ENCODE data around the gene PTPRM.

PTPRM gene

GRCh38 chr18:8139891-8140406 lies 572.8 kb downstream of the PTPRM start:
- Histone ChIP-seq H3K9me2 (replicated peaks; ENCODE audit: control insufficient read depth, low read length) (no peaks in the 10 kb centered on the region), H3K36me3 (ENCODE audit: control insufficient read depth, low read length) (no peaks in the 10 kb centered on the region), H3K9me3 (ENCODE audit: control insufficient read depth, insufficient read depth, low read length) (no peaks in the 10 kb centered on the region), H4K20me1 (ENCODE audit: control insufficient read depth, insufficient read depth, low read depth, low read length) (no peaks in the 10 kb centered on the region), H3K27me3 (ENCODE audit: control insufficient read depth, low read length) (no peaks in the 10 kb centered on the region), H3K4me3 (ENCODE audit: low read length) (no peak overlapping the region), H3K4me1 (ENCODE audit: control insufficient read depth, low read length) (no peaks in the 10 kb centered on the region), H3K4me2 (ENCODE audit: low read length) (no peak overlapping the region), H3K79me2 (ENCODE audit: control insufficient read depth, low read length) (no peaks in the 10 kb centered on the region), H3K27ac (ENCODE audit: low read depth, low read length) (no peak overlapping the region), H3F3A (ENCODE audit: control insufficient read depth, insufficient read depth) (no peaks in the 10 kb centered on the region)
- TF ChIP-seq CTCF (IDR thresholded peaks at IDR 0.05; ENCODE audit: low read depth, low read length, poor library complexity, severe bottlenecking), result no peak
- no peak for TF ChIP-seq EZH2phosphoT487 (IDR thresholded peaks at IDR 0.05; ENCODE audit: borderline replicate concordance, low read length)

DNA sequence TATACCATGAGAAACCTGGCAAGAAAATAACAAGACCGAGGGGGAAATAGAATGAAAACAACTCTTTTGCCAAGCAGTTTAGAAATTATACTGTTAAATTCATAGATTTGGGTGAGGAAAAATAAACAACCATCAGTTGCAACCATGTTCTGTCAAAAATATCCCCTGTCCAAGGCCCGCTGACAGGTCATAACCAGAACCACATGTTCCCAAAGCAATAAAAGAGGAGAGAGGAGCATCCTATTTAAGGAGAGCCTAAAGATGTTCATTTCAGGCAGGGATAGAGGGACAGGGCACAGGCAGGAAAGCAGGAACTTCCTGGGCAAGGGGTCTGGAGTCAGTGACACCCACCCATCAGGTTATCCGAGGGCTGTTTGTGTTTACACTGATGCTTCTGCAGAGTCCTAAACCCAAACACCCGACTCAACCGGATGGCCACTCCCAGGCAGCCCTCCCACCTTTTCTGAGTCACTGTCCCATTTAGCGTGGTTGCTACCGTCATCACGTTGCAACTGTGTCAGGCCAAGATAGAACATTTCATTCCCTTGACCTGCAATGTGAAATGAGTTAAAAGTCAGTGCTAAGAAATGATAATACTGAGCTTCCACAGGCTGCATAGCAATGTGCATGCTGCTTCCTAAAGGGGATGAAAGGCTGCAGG lies 573.9 kb downstream of the PTPRM start:
- H3K36me3 ChIP-seq (ENCODE audit: control insufficient read depth, low read length), result no peaks in the 10 kb centered on the region
- TF ChIP-seq CTCF (IDR thresholded peaks at IDR 0.05; ENCODE audit: low read depth, low read length, poor library complexity, severe bottlenecking) (no peak), EZH2phosphoT487 (IDR thresholded peaks at IDR 0.05; ENCODE audit: borderline replicate concordance, low read length) (no peak)
- H3K27ac ChIP-seq (ENCODE audit: low read depth, low read length), result no peak overlapping the region
- no peak overlapping the region for H3K4me3 ChIP-seq (ENCODE audit: low read length)
- H3K9me3 ChIP-seq (ENCODE audit: control insufficient read depth, insufficient read depth, low read length), result no peaks in the 10 kb centered on the region
- H4K20me1 ChIP-seq (ENCODE audit: control insufficient read depth, insufficient read depth, low read depth, low read length), result no peaks in the 10 kb centered on the region
- no peaks in the 10 kb centered on the region for H3K27me3 ChIP-seq (ENCODE audit: control insufficient read depth, low read length)
- H3K79me2 ChIP-seq (ENCODE audit: control insufficient read depth, low read length), result no peaks in the 10 kb centered on the region
- H3F3A ChIP-seq (ENCODE audit: control insufficient read depth, insufficient read depth), result no peaks in the 10 kb centered on the region
- no peaks in the 10 kb centered on the region for H3K9me2 ChIP-seq (replicated peaks; ENCODE audit: control insufficient read depth, low read length)
- H3K4me1 ChIP-seq (ENCODE audit: control insufficient read depth, low read length), result no peaks in the 10 kb centered on the region
- no peak overlapping the region for H3K4me2 ChIP-seq (ENCODE audit: low read length)

DNA sequence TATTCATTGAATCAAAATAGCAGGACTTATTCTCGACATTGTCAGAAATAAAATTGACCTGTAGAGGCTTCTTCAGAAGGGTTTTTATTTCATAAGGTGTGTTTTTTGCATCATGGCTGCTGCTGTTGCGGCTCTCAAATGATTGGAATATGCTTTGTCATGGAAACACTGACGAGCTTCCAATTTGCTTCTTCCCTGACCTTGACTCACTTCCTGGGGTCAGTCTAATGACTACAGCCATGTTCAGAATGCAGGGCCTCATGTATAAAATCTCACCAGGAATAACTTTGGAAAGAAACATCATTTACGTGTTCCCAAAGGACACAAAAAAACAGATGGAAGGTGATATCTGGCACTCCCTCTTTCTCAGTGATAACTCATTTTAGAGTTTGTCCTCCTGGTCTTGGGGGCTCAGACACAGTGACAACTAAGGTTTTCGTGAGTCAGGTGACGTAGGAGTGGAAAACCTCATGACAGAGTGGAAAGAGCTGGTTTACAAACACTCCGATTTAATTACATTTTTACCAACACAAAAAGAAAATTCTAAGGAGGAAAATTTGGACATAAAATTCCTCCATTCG lies 575.1 kb downstream of the PTPRM start:
- H3K27me3 ChIP-seq (ENCODE audit: control insufficient read depth, low read length), result no peaks in the 10 kb centered on the region
- no peaks in the 10 kb centered on the region for H3K4me1 ChIP-seq (ENCODE audit: control insufficient read depth, low read length)
- no peaks in the 10 kb centered on the region for H4K20me1 ChIP-seq (ENCODE audit: control insufficient read depth, insufficient read depth, low read depth, low read length)
- H3K36me3 ChIP-seq (ENCODE audit: control insufficient read depth, low read length), result no peaks in the 10 kb centered on the region
- no peaks in the 10 kb centered on the region for H3K9me3 ChIP-seq (ENCODE audit: control insufficient read depth, insufficient read depth, low read length)
- H3K27ac ChIP-seq (ENCODE audit: low read depth, low read length), result no peak overlapping the region
- no peak overlapping the region for H3K4me2 ChIP-seq (ENCODE audit: low read length)
- H3K9me2 ChIP-seq (replicated peaks; ENCODE audit: control insufficient read depth, low read length), result no peaks in the 10 kb centered on the region
- TF ChIP-seq EZH2phosphoT487 (IDR thresholded peaks at IDR 0.05; ENCODE audit: borderline replicate concordance, low read length), result no peak
- TF ChIP-seq CTCF (IDR thresholded peaks at IDR 0.05; ENCODE audit: low read depth, low read length, poor library complexity, severe bottlenecking), result no peak
- H3F3A ChIP-seq (ENCODE audit: control insufficient read depth, insufficient read depth), result no peaks in the 10 kb centered on the region
- H3K79me2 ChIP-seq (ENCODE audit: control insufficient read depth, low read length), result no peaks in the 10 kb centered on the region
- H3K4me3 ChIP-seq (ENCODE audit: low read length), result no peak overlapping the region
